Measurements from ENCODE around the gene GABBR1. TPM values are rescaled to one million over a fixed set of nuclear protein-coding genes. Genes with fewer than 3 reads are reported as not detected.

Gene GABBR1
- total RNA-seq, 4 donors from 2014 or later: 20.4 to 34.3 (median 23.8) TPM

DNA sequence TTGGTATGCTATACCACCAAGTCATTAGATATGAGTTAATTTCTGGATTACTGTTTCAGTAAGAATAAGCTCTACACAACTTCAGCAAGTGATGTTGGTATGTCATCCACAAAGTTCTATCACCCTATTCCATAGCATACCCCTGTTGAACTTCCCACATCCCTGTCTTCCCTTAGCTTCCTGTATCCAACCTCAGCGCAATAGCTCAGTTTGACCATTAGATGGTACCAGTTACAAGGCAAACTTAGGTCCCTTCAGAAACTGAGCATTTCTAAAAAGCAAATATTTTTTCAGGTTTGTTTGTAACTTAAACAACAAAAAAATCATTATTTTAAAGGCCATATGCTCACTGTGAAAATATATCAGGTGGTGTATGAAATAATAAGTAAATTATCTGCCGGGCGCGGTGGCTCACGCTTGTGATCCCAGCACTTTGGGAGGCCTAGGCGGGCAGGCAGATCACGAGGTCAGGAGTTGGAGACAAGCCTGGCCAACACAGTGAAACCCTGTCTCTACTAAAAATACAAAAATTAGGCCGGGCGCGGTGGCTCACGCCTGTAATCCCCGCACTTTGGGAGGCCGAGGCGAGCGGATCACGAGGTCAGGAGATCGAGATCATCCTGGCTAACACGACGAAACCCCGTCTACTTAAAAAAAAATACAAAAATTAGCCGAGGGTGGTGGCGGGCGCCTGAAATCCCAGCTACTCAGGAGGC, 15.1 kb upstream of the GABBR1 start:
- no peak overlapping the region for H3K4me3 ChIP-seq (replicated peaks in 1 of 3)
- H3K36me3 ChIP-seq: no peaks in the 10 kb centered on the region
- no peak for DNase-seq
- WGBS, 2 donors: 90 to 96% methylated on average over 23 of the region's 23 CpGs
- no peaks in the 10 kb centered on the region for H3K4me1 ChIP-seq
- no peaks in the 10 kb centered on the region for H3K27me3 ChIP-seq
- intact Hi-C loops (cut with DNase I): no loop called here
- H3K9me3 ChIP-seq: no peaks in the 10 kb centered on the region
- no peak overlapping the region for H3K27ac ChIP-seq
- TF ChIP-seq, protein P1, sequence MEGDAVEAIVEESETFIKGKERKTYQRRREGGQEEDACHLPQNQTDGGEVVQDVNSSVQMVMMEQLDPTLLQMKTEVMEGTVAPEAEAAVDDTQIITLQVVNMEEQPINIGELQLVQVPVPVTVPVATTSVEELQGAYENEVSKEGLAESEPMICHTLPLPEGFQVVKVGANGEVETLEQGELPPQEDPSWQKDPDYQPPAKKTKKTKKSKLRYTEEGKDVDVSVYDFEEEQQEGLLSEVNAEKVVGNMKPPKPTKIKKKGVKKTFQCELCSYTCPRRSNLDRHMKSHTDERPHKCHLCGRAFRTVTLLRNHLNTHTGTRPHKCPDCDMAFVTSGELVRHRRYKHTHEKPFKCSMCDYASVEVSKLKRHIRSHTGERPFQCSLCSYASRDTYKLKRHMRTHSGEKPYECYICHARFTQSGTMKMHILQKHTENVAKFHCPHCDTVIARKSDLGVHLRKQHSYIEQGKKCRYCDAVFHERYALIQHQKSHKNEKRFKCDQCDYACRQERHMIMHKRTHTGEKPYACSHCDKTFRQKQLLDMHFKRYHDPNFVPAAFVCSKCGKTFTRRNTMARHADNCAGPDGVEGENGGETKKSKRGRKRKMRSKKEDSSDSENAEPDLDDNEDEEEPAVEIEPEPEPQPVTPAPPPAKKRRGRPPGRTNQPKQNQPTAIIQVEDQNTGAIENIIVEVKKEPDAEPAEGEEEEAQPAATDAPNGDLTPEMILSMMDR (IDR thresholded peaks at IDR 0.05): peak in 5 of 6 experiments; percentile 10 to 48 (median 34)
- TF ChIP-seq POLR2A (IDR thresholded peaks at IDR 0.05): no peak

DNA sequence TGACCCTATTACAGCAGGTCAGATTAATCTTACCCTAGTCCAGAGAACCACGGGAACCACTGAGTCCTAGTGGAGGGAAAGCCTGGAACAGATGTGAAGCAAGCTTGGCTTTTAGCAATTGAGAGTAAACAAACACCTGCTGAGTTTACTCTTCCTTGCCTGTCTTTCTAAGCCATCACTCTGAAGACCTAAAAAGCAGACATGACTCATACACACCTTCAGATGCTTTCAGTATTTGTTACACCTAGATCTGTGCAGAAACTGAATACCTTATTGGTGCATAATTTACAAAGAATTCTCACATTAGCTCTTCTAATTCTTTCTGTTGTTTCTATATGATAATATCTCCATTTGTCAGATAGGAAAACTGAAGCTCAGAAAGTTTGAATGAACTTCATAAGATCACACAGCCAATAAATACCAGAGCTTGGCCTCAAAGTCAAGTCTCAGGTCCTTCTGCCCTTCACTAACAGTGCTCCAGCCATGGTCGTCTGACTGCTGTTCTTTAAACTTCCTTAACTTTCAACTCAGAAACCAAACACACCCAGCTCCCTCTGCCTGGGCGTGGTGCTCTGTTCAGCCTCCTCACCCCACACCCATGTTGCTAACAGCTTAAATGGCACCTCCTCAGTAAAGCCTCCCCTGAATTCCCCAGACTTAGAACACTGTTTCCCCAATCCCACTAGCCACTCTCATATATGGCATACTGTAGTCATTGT, 8.6 kb upstream of the GABBR1 start:
- no peaks in the 10 kb centered on the region for H3K36me3 ChIP-seq
- H3K27me3 ChIP-seq: no peaks in the 10 kb centered on the region
- no peak for DNase-seq
- H3K9me3 ChIP-seq: no peaks in the 10 kb centered on the region
- H3K4me1 ChIP-seq: no peaks in the 10 kb centered on the region
- TF ChIP-seq, protein P1 (IDR thresholded peaks at IDR 0.05): no peak
- TF ChIP-seq POLR2A (IDR thresholded peaks at IDR 0.05): no peak
- WGBS, 2 donors: 40 to 44% methylated on average over 3 of the region's 3 CpGs
- no peak overlapping the region for H3K27ac ChIP-seq
- H3K4me3 ChIP-seq (replicated peaks in 1 of 3): no peak overlapping the region
- intact Hi-C loops (cut with DNase I): no loop called here

GRCh38 chr6:29637247-29637646, 4.3 kb upstream of the GABBR1 start:
- whole genome bisulfite sequencing, 2 donors: 86 to 95% methylated on average over 9 of the region's 9 CpGs
- DNase-seq: no peak
- Histone ChIP-seq H3K36me3 (no peaks in the 10 kb centered on the region), H3K27ac (no peak overlapping the region), H3K27me3 (no peaks in the 10 kb centered on the region), H3K9me3 (no peaks in the 10 kb centered on the region), H3K4me1 (peaks cover 0 to under 1% of the 10 kb centered on the region in 2 donors), H3K4me3 (replicated peaks in 1 of 3) (no peak overlapping the region)
- intact Hi-C loops (cut with DNase I): no loop called here
- TF ChIP-seq, protein P1 (IDR thresholded peaks at IDR 0.05): no peak
- TF ChIP-seq POLR2A (IDR thresholded peaks at IDR 0.05): no peak

DNA sequence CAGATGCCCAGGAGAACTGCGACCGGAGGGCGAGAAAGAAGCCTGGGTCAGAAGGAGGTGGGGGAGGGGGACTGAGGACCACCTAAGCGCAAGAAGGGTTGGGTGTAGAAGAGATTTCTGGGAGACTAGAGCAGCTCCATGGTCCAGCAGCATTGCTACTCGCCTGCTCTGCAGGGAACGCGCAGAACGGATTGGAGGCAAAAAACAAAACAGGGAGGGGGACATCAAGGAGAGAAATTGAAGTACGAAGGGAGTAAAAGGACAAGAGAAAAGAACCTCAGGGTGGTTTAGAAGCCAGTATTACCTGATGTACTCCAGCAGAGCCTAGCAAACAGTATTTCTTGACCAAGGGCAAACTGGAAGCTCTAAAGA, 537 bp upstream of the GABBR1 start:
- peaks cover 6 to 21% of the 10 kb centered on the region in 2 donors for H3K4me1 ChIP-seq
- no peaks in the 10 kb centered on the region for H3K36me3 ChIP-seq
- TF ChIP-seq, protein P1 (IDR thresholded peaks at IDR 0.05): no peak
- TF ChIP-seq POLR2A (IDR thresholded peaks at IDR 0.05): no peak
- DNase-seq: no peak
- H3K27me3 ChIP-seq: no peaks in the 10 kb centered on the region
- peak overlapping the region in 1 of 3 donors; percentile 68 for H3K27ac ChIP-seq
- no peaks in the 10 kb centered on the region for H3K9me3 ChIP-seq
- peak overlapping the region; percentile 35 to 96 (median 68) for H3K4me3 ChIP-seq (replicated peaks in 1 of 3)
- WGBS, 2 donors: 4 to 7% methylated on average over 9 of the region's 9 CpGs
- intact Hi-C loops (cut with DNase I): no loop called here
